PC-9 (cell line): ENCODE data around the gene FGF9.

Experiments
- EZH2 ChIP-seq: fragments of 200-600 bp; sonication (generic); IDR thresholded peaks from 2 replicates; pipeline ENCODE4 v1.8.0; 2017; ENCODE audit warnings: antibody characterized with exemption, low read depth
- TF ChIP-seq, protein P1 (sequence below): fragments of 200-600 bp; sonication (generic); conservative IDR thresholded peaks from 2 replicates; pipeline ENCODE4 v1.6.1; 2017; ENCODE audit warnings: mixed run types, antibody characterized with exemption, mild to moderate bottlenecking, moderate library complexity

DNA sequence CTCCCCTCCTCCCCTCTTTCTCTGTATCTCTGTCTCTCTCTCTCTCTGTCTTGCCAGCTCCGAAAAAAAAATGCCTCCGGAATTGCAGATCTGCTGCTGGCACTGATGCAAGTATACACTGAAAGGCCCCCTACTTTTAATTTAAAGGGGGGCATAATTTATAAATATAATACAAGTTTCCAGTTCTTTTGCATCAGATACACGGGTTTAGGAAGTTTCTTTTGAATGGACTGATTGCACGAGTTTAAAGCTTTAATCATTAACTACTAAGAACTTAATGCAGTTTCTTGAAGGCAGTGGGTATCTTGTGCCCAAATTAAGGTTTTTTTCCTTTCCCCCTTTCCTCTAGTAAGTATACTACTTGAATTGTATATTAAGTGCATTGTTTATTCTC, 1.4 kb downstream of the FGF9 start:
- TF ChIP-seq, protein P1, sequence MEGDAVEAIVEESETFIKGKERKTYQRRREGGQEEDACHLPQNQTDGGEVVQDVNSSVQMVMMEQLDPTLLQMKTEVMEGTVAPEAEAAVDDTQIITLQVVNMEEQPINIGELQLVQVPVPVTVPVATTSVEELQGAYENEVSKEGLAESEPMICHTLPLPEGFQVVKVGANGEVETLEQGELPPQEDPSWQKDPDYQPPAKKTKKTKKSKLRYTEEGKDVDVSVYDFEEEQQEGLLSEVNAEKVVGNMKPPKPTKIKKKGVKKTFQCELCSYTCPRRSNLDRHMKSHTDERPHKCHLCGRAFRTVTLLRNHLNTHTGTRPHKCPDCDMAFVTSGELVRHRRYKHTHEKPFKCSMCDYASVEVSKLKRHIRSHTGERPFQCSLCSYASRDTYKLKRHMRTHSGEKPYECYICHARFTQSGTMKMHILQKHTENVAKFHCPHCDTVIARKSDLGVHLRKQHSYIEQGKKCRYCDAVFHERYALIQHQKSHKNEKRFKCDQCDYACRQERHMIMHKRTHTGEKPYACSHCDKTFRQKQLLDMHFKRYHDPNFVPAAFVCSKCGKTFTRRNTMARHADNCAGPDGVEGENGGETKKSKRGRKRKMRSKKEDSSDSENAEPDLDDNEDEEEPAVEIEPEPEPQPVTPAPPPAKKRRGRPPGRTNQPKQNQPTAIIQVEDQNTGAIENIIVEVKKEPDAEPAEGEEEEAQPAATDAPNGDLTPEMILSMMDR = no peak
- TF ChIP-seq EZH2 = no peak
